Activated CD8-positive, alpha-beta memory T cell treated with anti-CD3 and anti-CD28 coated beads for 1 hour (primary cell): ENCODE results near the gene NUDT15.
"Not testable (repeated sequence)": the region's sequence is repeated elsewhere in the genome, so short reads cannot be mapped to it uniquely, and the experiment has no call there.

Experiments
- DNase-seq, 2 donors: peaks; one replicate each; pipeline ENCODE4 v3.0.0-alpha.2; 2020; ENCODE audit warnings: low read depth in 1 of 2; ENCODE audit errors: extremely low read depth in 1 of 2

NUDT15 gene

DNA sequence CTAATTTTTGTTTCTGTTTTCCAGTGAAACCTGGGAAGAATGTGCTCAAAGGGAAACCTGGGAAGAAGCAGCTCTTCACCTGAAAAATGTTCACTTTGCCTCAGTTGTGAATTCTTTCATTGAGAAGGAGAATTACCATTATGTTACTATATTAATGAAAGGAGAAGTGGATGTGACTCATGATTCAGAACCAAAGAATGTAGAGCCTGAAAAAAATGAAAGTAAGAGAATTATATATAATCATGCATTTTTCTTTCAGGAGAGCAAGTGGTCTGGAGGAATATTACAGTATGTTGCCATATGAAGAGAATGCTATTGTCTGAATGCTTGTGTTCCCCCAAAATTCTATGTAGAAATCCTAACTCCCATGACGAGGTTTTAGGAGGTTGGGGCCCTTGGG, 3.4 kb downstream of the NUDT15 start:
- DNase-seq: no peak

DNA sequence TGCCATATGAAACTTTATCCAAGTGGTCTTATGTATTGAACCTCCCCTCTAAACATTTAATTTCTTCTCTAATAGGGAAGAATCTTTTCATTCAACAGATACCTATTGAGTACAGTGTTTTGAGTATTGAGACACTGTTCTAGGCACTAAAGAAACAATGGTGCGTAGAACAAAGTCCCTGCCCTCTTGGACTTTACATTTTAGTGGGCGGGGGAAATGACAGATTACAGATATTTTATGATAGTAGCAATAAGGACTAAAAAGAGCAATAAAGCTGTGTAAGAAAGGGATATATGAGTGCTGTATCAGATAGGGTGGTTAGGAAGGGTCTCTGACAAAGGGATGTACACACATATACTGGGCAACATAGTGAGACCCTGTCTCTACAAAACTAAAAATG, 5.4 kb downstream of the NUDT15 start:
- no peak for DNase-seq

DNA sequence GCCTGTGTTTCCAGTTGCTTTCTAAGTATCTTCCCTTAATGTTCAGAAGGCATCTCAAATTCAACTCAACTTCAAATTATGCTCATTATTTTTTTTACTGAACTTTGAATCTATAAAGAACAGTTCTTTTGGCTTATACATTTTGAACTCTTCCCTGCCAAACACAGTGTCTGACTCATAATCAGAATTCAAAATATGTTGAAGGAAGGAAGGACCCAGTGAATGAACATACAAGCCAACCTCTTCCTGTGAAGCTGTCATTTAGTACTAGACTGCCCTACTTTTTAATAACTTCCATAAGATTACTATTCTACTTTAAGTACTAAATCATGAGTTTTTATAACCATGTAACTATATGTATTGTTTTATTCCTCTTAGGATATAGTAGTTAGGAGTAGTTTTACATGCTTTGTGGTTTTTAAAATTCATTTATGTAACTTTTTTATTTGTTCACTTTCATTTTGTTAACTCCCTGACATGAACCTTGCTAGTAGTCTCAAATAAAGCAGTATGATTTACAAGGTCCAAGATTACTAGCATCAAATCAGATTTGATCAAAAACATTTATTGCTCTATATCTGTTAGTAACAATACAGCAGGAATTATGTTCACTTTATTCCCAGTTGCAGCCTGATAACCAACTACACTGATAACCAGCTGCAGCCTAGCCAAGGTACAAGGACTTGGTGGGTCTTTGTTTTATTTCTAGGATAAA, 6.4 kb downstream of the NUDT15 start:
- no peak for DNase-seq

DNA sequence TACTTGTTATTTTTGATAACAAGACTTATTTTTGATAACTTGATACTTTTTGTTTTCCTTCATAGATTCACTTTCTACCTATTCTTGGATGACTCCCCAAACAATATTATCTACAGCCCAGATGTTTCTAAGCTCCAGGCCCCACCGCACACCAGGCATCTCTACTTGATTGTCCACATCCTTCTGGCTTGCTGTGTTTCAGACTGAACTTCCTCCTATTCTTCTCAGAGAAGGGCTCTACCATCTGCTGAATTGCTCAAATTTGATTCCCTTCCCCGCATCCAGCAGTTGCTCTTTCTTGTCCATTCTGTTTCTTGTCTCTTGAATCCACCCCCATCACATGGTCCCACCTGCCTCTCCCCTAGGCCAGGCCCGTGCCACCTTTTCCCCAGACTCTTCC, 13.0 kb downstream of the NUDT15 start:
- no peak for DNase-seq

DNA sequence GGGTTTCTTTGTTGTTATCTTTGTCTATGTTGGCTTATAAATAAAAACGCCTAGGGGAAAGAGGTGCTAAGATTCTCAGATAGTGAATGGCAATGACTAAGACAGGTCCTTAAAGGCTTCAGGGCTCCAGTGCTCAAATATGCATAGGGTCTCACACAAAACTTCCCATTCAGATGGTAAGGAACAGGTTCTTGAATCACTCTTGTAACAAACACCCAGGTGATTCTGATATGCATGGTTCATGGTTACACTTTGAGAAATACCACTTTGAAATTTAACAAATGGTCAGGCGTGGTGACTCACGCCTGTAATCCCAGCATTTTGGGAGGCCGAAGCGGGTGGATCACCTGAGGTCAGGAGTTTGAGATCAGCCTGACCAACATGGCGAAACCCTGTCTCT, 17.1 kb downstream of the NUDT15 start:
- DNase-seq: no peak

DNA sequence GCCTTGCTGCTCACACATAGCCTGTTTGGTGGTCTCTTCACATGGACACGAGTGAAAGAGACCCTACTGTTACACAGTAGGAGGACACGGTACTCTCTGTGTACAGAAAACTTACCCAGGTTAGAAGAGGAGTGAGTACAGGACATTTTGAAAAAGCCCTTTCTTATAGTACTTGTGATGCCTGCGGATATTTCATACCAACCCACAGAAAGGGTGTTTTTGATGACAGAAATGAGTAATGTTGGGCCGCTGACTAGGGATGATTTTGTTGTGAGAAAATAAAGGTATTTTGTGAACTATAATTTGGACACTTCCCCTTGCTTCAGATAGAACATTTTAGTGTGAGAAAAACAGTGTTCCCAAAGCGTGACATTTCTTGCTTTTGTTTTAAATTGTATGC, 18.2 kb downstream of the NUDT15 start:
- DNase-seq: no peak

DNA sequence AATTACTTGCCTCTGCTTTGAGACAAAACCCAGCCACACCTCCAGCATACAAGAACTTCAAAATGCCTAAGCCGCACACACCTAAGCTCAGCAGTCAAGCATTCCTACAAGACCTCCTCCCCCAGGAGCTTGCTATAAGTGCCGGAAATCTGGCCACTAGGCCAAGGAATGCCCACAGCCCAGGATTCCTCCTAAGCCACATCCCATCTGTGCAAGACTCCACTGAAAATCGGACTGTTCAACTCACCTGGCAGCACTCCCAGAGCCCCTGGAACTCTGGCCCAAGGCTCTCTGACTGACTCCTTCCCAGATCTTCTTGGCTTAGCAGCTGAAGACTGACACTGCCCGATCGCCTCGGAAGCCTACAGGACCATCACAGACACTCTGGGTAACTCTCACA, 21.0 kb downstream of the NUDT15 start:
- not testable (repeated sequence) for DNase-seq

DNA sequence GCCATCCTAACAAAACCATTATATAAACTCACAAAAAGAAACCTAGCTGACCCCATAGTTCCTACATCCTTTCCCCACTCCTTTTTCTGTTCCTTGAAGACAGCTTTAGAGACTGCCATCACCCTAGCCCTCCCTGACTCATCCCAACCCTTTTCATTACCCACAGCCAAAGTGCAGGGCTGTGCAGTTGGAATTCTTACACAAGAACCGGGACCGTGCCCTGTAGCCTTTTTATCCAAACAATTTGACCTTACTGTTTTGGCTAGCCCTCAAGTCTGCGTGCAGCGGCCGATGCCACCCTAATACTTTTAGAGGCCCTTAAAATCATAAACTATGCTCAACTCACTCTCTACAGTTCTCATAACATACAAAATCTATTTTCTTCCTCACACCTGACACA, 22.4 kb downstream of the NUDT15 start:
- not testable (repeated sequence) for DNase-seq

DNA sequence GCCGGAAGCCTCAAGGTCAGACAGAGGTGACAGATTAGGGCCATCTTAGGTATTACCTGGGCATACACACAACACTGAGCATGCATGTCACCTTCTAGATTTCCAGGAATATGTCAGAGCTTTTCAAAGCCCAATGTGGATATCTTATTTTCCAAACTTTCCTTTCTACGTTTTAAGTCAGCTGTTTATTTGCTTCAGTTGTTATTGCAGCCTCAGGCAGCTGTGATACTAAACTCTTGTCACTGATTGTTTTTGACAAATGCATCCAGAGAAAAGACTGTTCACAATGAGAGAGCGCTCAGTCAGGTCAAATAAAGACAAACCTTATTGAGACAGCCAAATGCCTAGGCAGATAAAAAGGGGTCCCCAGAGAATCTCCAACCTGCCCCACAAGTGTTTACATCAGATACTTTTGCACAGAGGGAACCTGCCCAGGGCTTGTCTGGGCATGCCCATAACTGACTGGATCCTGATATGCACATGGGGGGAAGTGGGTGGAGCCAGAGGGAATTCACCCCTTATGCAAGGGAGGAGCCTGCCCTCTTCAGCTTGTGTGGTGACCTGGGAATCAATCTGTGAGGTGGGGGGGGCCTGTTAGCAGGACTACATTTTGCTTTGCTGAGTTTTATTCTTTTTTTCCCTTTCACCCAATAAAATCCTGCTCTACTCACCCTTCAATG, 28.9 kb downstream of the NUDT15 start:
- DNase-seq: no peak

DNA sequence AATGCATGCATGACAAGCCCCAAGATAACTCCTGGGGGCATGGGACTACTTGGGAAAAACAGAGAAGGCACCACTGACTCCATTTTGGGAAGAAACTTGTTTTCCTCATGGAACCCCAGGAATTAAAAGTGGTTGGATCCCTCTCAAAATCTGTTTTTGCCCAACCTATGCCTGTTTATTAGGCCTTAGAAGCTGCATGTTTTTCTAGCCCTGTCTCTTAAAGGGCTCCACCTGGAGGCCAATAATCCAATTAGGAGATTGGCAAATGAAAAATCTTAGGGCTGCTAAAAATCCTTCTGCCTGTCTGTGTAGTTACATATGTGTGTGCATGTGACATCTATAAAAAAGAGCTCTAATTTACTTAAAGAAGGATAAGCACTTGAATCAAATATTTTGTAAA, 30.5 kb downstream of the NUDT15 start:
- no peak for DNase-seq

DNA sequence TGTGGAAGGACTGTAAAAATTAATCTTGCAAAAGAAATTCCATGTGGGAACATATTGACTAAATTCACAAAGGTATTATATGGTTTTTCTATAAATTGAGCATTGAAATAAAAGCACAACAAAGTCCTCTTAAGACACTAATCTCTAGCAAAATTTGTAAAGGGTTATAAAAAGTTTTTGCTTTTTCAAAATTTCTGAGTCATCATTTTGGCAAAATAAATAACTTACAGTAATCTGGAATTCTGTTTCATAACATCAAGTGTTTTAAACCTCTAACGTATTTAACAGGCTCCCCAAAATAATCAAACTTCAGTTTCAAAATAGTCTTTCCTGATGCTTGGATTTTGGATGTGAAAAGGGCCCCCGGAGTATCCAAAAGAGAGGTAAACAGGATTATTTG, 31.4 kb downstream of the NUDT15 start:
- no peak for DNase-seq

DNA sequence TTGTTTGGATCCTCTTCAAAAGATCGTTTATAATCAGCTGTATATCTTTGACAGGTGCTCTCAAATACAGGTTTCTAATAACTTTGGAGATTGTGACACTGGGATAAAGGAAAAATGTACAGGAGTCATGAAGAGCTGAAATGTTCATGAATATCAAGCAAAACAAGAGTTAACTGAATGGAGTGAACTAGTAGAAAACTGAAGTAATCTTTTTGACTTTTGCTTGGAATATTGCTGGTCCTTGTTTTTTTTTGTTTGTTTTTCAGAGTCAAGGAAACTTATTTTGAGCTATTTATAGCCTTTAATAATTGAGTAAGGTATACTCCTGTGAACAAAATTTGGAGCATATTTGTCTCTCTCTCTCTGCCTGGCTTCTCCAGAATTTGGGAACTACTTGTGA, 32.0 kb downstream of the NUDT15 start:
- no peak for DNase-seq

DNA sequence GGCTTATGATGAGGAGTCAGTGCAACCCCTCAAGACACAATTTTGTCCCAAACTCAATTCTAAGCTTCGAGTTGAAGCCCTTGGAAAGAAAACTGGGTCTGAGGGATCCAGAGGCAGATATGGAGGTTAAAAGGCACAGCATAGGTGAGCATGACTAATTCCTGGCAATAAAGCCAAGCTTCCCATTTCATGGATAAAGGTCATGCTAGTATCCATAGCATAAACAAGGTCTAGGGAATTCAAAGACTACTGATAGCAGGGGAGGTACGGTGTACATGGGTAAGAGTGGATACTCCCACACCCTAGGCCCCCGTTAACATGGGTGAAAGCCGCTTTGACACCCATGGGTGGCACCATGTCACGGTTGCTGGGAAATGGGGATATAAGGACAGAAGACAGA, 33.4 kb downstream of the NUDT15 start:
- no peak for DNase-seq

DNA sequence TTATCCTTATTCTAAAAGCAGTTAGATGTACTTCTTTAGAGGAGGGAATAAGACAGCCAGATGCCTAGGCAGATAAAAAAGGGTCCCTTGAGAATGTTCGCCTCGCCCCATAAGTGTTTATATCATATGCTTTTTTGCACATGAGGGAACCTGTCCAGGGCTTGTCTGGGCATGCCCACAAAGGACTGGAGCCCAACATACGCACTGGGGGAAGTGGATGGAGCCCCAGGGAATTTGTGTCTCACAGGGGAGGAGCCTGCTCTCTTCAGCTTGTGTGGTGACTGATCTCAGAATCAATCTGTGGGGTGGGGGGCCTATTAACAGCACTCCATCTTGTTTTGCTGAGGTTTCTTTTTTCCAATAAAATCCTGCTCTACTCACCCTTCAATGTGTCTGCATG, 34.8 kb downstream of the NUDT15 start:
- DNase-seq: no peak

DNA sequence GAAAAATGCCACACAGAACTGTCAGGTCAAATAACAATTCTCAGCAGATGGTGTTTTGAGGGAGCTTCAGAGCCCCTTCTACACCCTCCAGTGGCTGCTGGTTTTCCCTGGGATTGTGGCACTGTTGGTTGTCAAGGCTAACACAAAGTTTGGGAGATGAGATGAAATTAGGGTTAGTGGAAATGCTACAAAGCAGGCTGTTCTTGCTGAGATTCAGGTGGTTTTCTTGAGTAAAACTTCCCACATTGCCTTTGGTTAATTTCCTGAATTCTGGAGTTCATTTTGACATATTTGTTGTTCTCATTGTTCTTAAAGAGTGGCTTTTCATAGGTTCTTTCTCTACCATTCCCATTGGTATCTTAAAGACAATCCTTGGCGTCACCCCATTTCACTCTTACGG, 35.3 kb downstream of the NUDT15 start:
- DNase-seq: no peak

DNA sequence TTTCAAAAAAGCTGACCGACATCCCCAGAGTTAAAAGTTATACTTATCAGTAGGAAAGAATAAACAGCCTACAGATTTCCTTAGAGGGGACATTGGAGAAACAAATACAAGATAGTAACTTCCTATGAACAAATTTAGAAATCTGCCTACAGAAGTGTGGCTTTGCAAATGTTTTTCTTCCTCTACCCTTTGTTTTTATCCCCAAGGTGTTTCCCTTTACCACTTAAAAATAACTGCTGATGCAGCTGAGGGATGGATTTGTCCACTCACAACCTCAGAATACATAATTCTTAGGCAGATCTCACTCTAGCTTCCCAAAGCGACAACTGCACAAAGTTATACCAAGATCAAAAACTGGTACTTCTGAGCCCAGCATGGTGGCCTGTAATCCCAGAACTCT, 36.5 kb downstream of the NUDT15 start:
- no peak for DNase-seq

DNA sequence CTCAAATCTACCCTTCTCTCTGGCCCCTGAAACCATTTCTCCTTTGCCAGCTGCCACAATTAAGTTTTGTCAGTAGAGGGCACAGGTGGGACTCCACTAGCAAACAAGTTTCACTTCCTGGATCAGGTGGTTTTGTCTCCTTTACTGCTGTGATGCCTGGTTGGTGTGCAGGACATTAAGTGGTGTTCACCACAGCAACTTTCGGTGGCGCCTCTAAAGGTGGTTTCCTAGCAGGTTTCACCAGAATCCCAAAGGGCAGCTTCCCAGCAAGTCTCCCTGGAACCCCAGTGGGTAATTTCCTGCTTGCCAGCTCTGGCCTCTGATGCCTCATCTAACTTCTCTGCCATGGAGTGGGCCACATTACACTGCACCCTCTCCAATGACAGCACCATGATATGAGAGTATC, 40.7 kb downstream of the NUDT15 start:
- no peak for DNase-seq

DNA sequence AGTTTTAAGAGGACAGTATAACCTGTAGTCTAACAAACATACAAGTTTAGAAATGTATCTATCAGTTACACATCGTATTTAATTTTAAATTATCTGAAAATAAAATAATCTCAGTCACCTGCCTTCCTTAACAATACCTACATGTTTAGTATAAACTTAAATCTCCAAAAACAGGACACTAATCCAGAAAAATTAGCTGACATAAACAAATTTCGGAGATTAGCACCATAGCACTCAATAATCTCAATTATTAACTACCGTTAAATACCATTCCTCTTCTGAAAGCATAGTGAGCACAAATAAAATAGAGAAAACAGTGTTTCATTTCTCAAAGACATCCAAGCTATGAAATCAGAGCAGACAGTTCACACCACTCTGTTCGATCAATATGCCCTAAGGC, 44.2 kb downstream of the NUDT15 start:
- no peak for DNase-seq

DNA sequence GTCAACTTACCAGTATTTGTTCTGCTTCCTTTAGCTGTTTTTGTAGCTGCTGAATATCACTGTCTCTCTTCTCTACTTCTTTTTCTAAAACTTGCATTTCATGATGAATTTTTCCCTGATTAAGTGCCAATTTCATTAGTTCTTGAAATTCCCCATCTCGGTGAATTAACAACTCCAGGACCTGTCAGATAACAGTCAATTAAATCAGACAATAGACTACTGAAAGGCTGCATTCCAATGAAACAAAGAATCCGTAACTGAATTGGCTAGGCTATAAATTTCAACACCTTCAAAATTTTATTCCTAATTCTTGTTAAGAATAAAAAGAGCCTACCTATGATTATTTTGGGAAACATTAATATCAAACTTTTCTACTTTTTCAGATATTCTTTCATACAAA, 48.7 kb downstream of the NUDT15 start:
- DNase-seq: no peak

DNA sequence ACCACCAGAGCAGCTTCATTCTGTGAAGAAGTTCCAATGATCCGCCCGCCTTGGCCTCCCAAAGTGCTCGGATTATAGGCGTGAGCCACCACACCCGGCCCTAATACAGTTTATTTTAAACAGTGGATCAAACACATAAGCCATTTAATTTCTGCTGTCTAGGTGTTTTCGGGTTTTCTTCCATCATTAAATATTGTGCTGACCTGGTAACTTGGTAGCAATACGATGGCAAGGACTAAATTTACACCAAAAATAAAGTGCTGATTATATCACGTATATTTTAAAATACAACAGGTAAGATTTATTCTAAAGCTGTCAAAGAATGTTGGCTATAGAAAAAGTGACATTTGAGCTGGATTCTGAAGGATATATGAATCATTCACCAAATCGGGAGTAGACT, 56.1 kb downstream of the NUDT15 start:
- DNase-seq: no peak

DNA sequence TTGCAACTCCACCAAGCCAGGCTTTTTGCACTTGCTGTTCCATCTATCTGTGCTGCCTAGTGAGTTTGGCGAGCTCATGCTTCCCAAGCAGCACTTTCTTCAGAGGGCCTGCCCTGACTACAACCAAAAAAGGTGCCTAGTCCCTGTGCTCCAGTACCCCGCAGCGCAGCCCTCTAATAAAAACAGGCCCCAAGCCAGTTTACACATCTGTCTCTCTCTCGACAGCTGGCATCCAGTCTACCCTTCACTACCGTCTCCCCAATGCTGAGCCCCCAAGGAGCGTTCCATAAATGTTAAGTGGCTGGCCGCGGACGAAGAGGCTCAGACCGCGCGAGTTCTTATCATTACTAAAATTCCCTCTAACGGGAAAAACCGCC, 56.9 kb downstream of the NUDT15 start:
- DNase-seq: no peak

DNA sequence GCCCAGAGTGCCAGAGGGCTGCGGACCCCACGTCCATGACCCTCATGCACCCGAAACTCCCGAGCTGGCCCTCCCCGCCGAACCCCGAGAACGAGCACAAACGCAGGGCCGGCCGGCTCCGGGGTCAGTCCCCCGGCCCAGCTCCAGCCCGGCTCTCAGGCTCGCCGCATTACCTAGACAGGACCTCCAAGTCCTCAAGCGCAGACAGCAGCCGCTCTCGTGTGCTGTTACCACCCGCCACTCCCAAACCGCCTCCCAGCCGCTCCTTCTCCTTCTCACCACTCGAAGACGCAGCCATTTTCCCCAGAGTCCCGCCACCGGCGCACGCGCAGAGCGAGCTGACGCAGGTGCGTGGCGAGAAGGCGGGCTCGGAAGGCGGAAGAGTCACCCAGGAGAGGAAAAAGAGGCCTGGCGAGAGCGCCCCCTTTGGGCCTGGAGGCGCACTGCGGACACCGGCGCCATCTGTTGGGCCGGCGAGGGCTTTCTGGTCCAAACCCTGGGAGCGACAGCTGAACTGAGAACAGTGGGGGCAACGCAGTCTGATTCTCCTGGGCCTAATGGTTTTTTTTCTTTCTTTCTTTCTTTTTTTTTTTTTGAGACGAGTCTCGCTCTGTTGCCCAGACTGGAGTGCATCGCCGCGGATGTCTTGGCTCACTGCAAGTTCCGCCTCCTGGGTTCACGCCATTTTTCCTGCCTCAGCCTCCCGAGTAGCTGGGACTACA, 57.4 kb downstream of the NUDT15 start, which contains the start of gene MED4:
Gene MED4, minus strand, starts transcription at position 324 of the 722 bp plus-strand sequence. Its CDS starts 26 bp downstream, at position 298.
- peak; percentile 82 to 96 for DNase-seq
